Regular cardiac myocyte (primary cell): Measurements from ENCODE around the gene FBN2. TPM values are rescaled to one million over a fixed set of nuclear protein-coding genes. Genes with fewer than 3 reads are reported as not detected.

Experiments
- total RNA-seq: library from RNA; depleted of rRNA; stranded (reverse); fragments of >200 nt; gene quantifications from 2 replicates; pipeline ENCODE4 v1.2.3, GENCODE V29; 2014

The FBN2 gene
- 1.7 and 9.6 TPM in 2 replicates for total RNA-seq

DNA sequence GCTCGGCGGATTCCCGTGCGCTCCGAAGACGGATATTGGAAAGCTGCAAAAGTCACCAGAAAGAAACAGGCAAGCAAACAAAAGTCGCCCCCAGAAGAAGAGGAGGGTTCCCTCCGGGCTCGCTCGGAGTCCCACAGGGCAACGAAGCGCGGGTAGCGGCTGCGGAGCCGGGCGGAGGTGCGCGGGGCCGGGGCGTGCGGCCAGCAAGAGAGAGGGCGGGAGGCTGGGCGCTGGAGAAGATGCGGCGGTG lies at the start of gene FBN2:
TSS of gene FBN2 (minus strand) at position 246 of the 250 bp plus-strand sequence. CDS start 642 bp downstream, outside the sequence.

